ENCODE measurements around the gene ABCF2.

GRCh38 chr7:151201751-151202150 is 25.3 kb downstream of the ABCF2 start:
- TF ChIP-seq CTCF (IDR thresholded peaks at IDR 0.05) (no peak), POLR2AphosphoS5 (IDR thresholded peaks at IDR 0.05) (no peak)

Measured in gastroesophageal sphincter (tissue), 3 donors.